ENCODE measurements around the gene RPL36AL.

DNA sequence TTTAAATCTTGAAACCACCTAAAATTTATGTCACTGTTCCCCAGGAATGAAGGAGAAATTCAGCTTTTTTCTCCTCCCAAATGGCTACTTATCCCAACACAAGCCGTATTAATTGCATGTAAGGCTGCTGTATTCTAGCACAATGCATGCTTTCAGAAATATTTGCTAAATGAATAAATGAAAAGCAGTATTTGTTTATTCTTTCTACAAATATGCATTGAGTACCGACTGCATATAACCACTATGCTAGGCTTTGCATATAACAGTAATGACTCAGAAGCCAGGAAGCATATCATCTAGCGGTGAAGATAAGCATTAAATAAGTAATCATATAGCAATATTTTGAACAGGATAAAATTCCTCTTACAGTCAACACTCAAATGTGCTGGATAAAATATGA lies 27.4 kb downstream of the RPL36AL start:
- TF ChIP-seq CTCF (IDR thresholded peaks at IDR 0.05) (no peak), EP300 (IDR thresholded peaks at IDR 0.05) (no peak)

Data from ovary (tissue), 3 donors.